Measurements from ENCODE around the gene MUCL3. TPM values are rescaled to one million over a fixed set of nuclear protein-coding genes. Genes with fewer than 3 reads are reported as not detected.

MUCL3 gene
- total RNA-seq, 2 donors from 2014 or later = under 0.01 to 0.52 TPM

DNA sequence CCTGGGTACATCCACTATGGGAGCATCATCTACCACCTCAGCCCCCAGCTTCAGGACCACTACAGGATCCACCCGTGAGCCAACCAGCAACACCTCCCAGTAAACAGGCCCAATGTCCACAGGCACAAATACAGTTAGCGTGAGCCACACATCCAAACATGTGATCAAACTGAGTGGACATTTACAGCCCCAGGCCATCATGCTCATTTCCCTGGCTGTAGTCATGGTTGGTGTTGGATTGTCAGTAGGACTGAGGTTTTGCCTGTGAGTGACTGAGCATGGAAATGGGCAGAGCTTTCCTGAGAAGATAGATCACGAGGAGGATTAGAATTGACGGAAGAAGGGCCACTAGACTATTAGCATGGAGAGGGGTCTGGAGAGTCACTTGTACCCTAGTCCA, 32.0 kb downstream of the MUCL3 start:
- Histone ChIP-seq H3K4me3 (no peak overlapping the region), H3K4me1 (no peaks in the 10 kb centered on the region), H3K9me3 (no peaks in the 10 kb centered on the region), H3K27me3 (no peaks in the 10 kb centered on the region), H3K27ac (no peak overlapping the region), H3K36me3 (replicated peaks in 1 of 2; ENCODE audit: insufficient read depth in 1 of 2, low read depth in 2 of 2) (no peaks in the 10 kb centered on the region)
- WGBS, 2 donors = 84 to 94% methylated on average over 4 of the region's 4 CpGs
- ATAC-seq (no peak), DNase-seq (no peak)
- no peak for TF ChIP-seq POLR2A (IDR thresholded peaks at IDR 0.05)
- TF ChIP-seq CTCF (IDR thresholded peaks at IDR 0.05) = no peak
- intact Hi-C loops (cut with DNase I) = no loop called here

- intact Hi-C loops (cut with DNase I) = no loop called here
Measured at GRCh38 chr6:30974490-30975252, 33.9 kb downstream of the MUCL3 start.

DNA sequence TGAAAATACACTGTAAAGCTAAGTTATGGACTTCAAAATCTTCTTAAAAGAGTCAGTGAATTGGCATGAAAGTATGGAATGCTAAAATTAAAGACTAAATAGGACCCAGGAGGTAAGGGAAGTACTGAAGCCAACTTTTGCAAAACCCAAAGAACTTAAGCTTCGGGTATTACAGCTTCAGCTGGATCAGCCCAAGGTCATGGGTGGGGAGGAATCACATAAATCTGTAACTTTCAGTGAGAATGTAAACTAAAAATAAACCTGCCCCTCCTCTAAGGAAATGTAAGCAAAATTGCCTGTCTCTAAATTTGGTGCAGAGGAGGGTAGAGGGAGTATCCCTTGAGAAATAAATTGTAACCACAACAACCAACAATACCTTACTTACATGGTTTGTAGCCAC, 38.4 kb downstream of the MUCL3 start:
- DNase-seq (no peak), ATAC-seq (no peak)
- TF ChIP-seq CTCF (IDR thresholded peaks at IDR 0.05) (no peak), POLR2A (IDR thresholded peaks at IDR 0.05) (no peak)
- H3K4me1 ChIP-seq = peaks cover 6% of the 10 kb centered on the region
- H3K36me3 ChIP-seq (replicated peaks in 1 of 2; ENCODE audit: insufficient read depth in 1 of 2, low read depth in 2 of 2) = no peaks in the 10 kb centered on the region
- H3K9me3 ChIP-seq = no peaks in the 10 kb centered on the region
- intact Hi-C loops (cut with DNase I) = no loop called here
- H3K4me3 ChIP-seq = no peak overlapping the region
- 28 to 32% methylated on average over 1 of the region's 1 CpG for WGBS, 2 donors
- H3K27me3 ChIP-seq = no peaks in the 10 kb centered on the region
- no peak overlapping the region for H3K27ac ChIP-seq

More at GRCh38 chr6:30974490-30975252, 33.9 kb downstream of the MUCL3 start:
- Histone ChIP-seq H3K4me3 (no peak overlapping the region), H3K27ac (no peak overlapping the region), H3K9me3 (no peaks in the 10 kb centered on the region), H3K27me3 (no peaks in the 10 kb centered on the region), H3K36me3 (replicated peaks in 1 of 2; ENCODE audit: insufficient read depth in 1 of 2, low read depth in 2 of 2) (no peaks in the 10 kb centered on the region), H3K4me1 (no peaks in the 10 kb centered on the region)
- ATAC-seq (no peak), DNase-seq (no peak)
- no peak for TF ChIP-seq CTCF (IDR thresholded peaks at IDR 0.05)
- no peak for TF ChIP-seq POLR2A (IDR thresholded peaks at IDR 0.05)
- WGBS, 2 donors = 82 to 85% methylated on average over 4 of the region's 4 CpGs

DNA sequence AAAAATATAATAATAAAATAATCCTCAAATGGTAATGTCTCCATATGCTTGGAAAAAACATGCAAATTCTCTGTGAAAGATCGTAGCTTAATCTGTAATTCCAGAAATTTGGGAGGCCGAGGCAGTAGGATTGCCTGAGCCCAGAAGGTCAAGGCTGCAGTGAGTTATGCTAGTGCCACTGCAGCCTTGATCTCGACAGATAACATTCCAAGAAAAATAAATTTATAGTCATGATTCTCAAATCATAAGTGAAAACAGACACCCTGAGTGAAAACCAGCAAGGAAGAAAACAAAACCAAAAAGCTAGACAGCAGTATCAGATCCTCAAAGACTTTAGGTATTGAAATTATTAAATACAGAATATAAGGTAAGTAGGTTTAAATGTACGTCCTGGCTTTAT, 38.9 kb downstream of the MUCL3 start:
- no peak for TF ChIP-seq CTCF (IDR thresholded peaks at IDR 0.05)
- TF ChIP-seq POLR2A (IDR thresholded peaks at IDR 0.05) = no peak
- DNase-seq (no peak), ATAC-seq (no peak)
- 32 to 39% methylated on average over 4 of the region's 4 CpGs for WGBS, 2 donors
- Histone ChIP-seq H3K27ac (no peak overlapping the region), H3K36me3 (replicated peaks in 1 of 2; ENCODE audit: insufficient read depth in 1 of 2, low read depth in 2 of 2) (no peaks in the 10 kb centered on the region), H3K27me3 (no peaks in the 10 kb centered on the region), H3K9me3 (no peaks in the 10 kb centered on the region), H3K4me1 (peaks cover 6% of the 10 kb centered on the region), H3K4me3 (no peak overlapping the region)
- intact Hi-C loops (cut with DNase I) = no loop called here
